LoVo (cell line): ENCODE measurements around the gene BRWD1.
"Not testable (repeated sequence)": the region's sequence is repeated elsewhere in the genome, so short reads cannot be mapped to it uniquely, and the experiment has no call there.

ENCODE experiments used
- DNase-seq: peaks from one replicate; pipeline ENCODE4 v3.0.0-alpha.2; 2016; ENCODE audit warnings: low spot score

BRWD1 gene

GRCh38 chr21:39281853-39282252, 31.6 kb downstream of the BRWD1 start:
- DNase-seq, result no peak

GRCh38 chr21:39281207-39281606, 32.2 kb downstream of the BRWD1 start:
- DNase-seq, result no peak

GRCh38 chr21:39269620-39270019, 43.8 kb downstream of the BRWD1 start:
- DNase-seq, result no peak

- no peak for DNase-seq
Measured at GRCh38 chr21:39265603-39266002, 47.8 kb downstream of the BRWD1 start.

- no peak for DNase-seq
Measured at GRCh38 chr21:39263372-39263771, 50.1 kb downstream of the BRWD1 start.

- DNase-seq, result no peak
Measured at GRCh38 chr21:39258207-39258606, 55.2 kb downstream of the BRWD1 start.

- DNase-seq, result no peak
Measured at GRCh38 chr21:39251326-39251725, 62.1 kb downstream of the BRWD1 start.

GRCh38 chr21:39238275-39238674, 75.2 kb downstream of the BRWD1 start:
- DNase-seq, result no peak

- DNase-seq, result no peak
Measured at GRCh38 chr21:39232861-39233291, 80.6 kb downstream of the BRWD1 start.

- no peak for DNase-seq
Measured at GRCh38 chr21:39224930-39225329, 88.5 kb downstream of the BRWD1 start.

GRCh38 chr21:39221997-39222486, 91.4 kb downstream of the BRWD1 start:
- no peak for DNase-seq

- DNase-seq, result no peak
Measured at GRCh38 chr21:39221282-39221996, 92.0 kb downstream of the BRWD1 start.

- not testable (repeated sequence) for DNase-seq
Measured at GRCh38 chr21:39220875-39221274, 92.6 kb downstream of the BRWD1 start.

- DNase-seq, result no peak
Measured at GRCh38 chr21:39220150-39220549, 93.3 kb downstream of the BRWD1 start.

- DNase-seq, result no peak
Measured at GRCh38 chr21:39218082-39218409, 95.4 kb downstream of the BRWD1 start.

GRCh38 chr21:39217356-39218081, 95.9 kb downstream of the BRWD1 start:
- DNase-seq, result no peak

GRCh38 chr21:39216290-39216689, 97.1 kb downstream of the BRWD1 start:
- DNase-seq, result no peak

GRCh38 chr21:39215078-39215477, 98.4 kb downstream of the BRWD1 start:
- no peak for DNase-seq

GRCh38 chr21:39209334-39209688, 104.1 kb downstream of the BRWD1 start:
- no peak for DNase-seq

GRCh38 chr21:39208624-39209333, 104.7 kb downstream of the BRWD1 start:
- no peak for DNase-seq

- DNase-seq, result no peak
Measured at GRCh38 chr21:39204134-39204533, 109.3 kb downstream of the BRWD1 start.

- DNase-seq, result no peak
Measured at GRCh38 chr21:39198800-39199199, 114.6 kb downstream of the BRWD1 start.
